ENCODE results near the gene NFKBIE.
A peak's percentile ranks its signal among the peaks of the same experiment; 100 is the strongest.

The NFKBIE gene

GRCh38 chr6:44297063-44298038 lies 32.0 kb upstream of the NFKBIE start:
- H3K4me1 ChIP-seq (ENCODE audit: control insufficient read depth, insufficient read depth, low read length): peaks cover 15% of the 10 kb centered on the region
- H3K9ac ChIP-seq (ENCODE audit: low read length in 2 of 2): no peak overlapping the region
- H3K36me3 ChIP-seq (ENCODE audit: control insufficient read depth in 2 of 2, insufficient read depth in 2 of 2, low read length in 2 of 2): peaks cover 10 to 13% of the 10 kb centered on the region in 2 donors
- H3K27ac ChIP-seq (ENCODE audit: low read length): no peak overlapping the region
- H3K9me3 ChIP-seq (ENCODE audit: control insufficient read depth in 2 of 2, low read length in 2 of 2): no peaks in the 10 kb centered on the region
- H3K4me3 ChIP-seq (ENCODE audit: low read length in 2 of 2): peak overlapping the region; percentile 62 to 69
- peaks cover 36 to 40% of the 10 kb centered on the region in 2 donors for H3K27me3 ChIP-seq (ENCODE audit: control insufficient read depth in 1 of 2, insufficient read depth in 2 of 2, low read length in 2 of 2)

- Histone ChIP-seq H3K27ac (ENCODE audit: low read length) (no peak overlapping the region), H3K27me3 (ENCODE audit: control insufficient read depth in 1 of 2, insufficient read depth in 2 of 2, low read length in 2 of 2) (peaks cover 53 to 54% of the 10 kb centered on the region in 2 donors), H3K36me3 (ENCODE audit: control insufficient read depth in 2 of 2, insufficient read depth in 2 of 2, low read length in 2 of 2) (peaks cover 0 to under 1% of the 10 kb centered on the region in 2 donors), H3K4me3 (ENCODE audit: low read length in 2 of 2) (no peak overlapping the region), H3K9ac (ENCODE audit: low read length in 2 of 2) (no peak overlapping the region), H3K9me3 (ENCODE audit: control insufficient read depth in 2 of 2, low read length in 2 of 2) (no peaks in the 10 kb centered on the region), H3K4me1 (ENCODE audit: control insufficient read depth, insufficient read depth, low read length) (peaks cover 15% of the 10 kb centered on the region)
Observed at GRCh38 chr6:44294832-44295791, 29.8 kb upstream of the NFKBIE start.

- H3K27ac ChIP-seq (ENCODE audit: low read length): no peak overlapping the region
- peaks cover 58 to 64% of the 10 kb centered on the region in 2 donors for H3K27me3 ChIP-seq (ENCODE audit: control insufficient read depth in 1 of 2, insufficient read depth in 2 of 2, low read length in 2 of 2)
Observed at GRCh38 chr6:44292661-44293365, 27.5 kb upstream of the NFKBIE start.

GRCh38 chr6:44291841-44292240 lies 26.5 kb upstream of the NFKBIE start:
- peaks cover 61 to 64% of the 10 kb centered on the region in 2 donors for H3K27me3 ChIP-seq (ENCODE audit: control insufficient read depth in 1 of 2, insufficient read depth in 2 of 2, low read length in 2 of 2)

More at GRCh38 chr6:44292661-44293365, 27.5 kb upstream of the NFKBIE start:
- Histone ChIP-seq H3K9ac (ENCODE audit: low read length in 2 of 2) (no peak overlapping the region), H3K36me3 (ENCODE audit: control insufficient read depth in 2 of 2, insufficient read depth in 2 of 2, low read length in 2 of 2) (no peaks in the 10 kb centered on the region), H3K4me3 (ENCODE audit: low read length in 2 of 2) (no peak overlapping the region), H3K4me1 (ENCODE audit: control insufficient read depth, insufficient read depth, low read length) (peaks cover 13% of the 10 kb centered on the region), H3K9me3 (ENCODE audit: control insufficient read depth in 2 of 2, low read length in 2 of 2) (no peaks in the 10 kb centered on the region)

GRCh38 chr6:44289726-44290260 lies 24.4 kb upstream of the NFKBIE start:
- no peak overlapping the region for H3K9ac ChIP-seq (ENCODE audit: low read length in 2 of 2)
- H3K27me3 ChIP-seq (ENCODE audit: control insufficient read depth in 1 of 2, insufficient read depth in 2 of 2, low read length in 2 of 2): peaks cover 48 to 51% of the 10 kb centered on the region in 2 donors
- no peak overlapping the region for H3K27ac ChIP-seq (ENCODE audit: low read length)
- no peaks in the 10 kb centered on the region for H3K36me3 ChIP-seq (ENCODE audit: control insufficient read depth in 2 of 2, insufficient read depth in 2 of 2, low read length in 2 of 2)
- no peak overlapping the region for H3K4me3 ChIP-seq (ENCODE audit: low read length in 2 of 2)
- H3K4me1 ChIP-seq (ENCODE audit: control insufficient read depth, insufficient read depth, low read length): no peaks in the 10 kb centered on the region
- H3K9me3 ChIP-seq (ENCODE audit: control insufficient read depth in 2 of 2, low read length in 2 of 2): no peaks in the 10 kb centered on the region

More at GRCh38 chr6:44291841-44292240, 26.5 kb upstream of the NFKBIE start:
- H3K4me1 ChIP-seq (ENCODE audit: control insufficient read depth, insufficient read depth, low read length): peaks cover 3% of the 10 kb centered on the region
- H3K9ac ChIP-seq (ENCODE audit: low read length in 2 of 2): no peak overlapping the region
- no peak overlapping the region for H3K4me3 ChIP-seq (ENCODE audit: low read length in 2 of 2)
- H3K9me3 ChIP-seq (ENCODE audit: control insufficient read depth in 2 of 2, low read length in 2 of 2): no peaks in the 10 kb centered on the region
- H3K36me3 ChIP-seq (ENCODE audit: control insufficient read depth in 2 of 2, insufficient read depth in 2 of 2, low read length in 2 of 2): no peaks in the 10 kb centered on the region
- H3K27ac ChIP-seq (ENCODE audit: low read length): no peak overlapping the region

- Histone ChIP-seq H3K36me3 (ENCODE audit: control insufficient read depth in 2 of 2, insufficient read depth in 2 of 2, low read length in 2 of 2) (no peaks in the 10 kb centered on the region), H3K4me3 (ENCODE audit: low read length in 2 of 2) (no peak overlapping the region), H3K27ac (ENCODE audit: low read length) (no peak overlapping the region), H3K9me3 (ENCODE audit: control insufficient read depth in 2 of 2, low read length in 2 of 2) (no peaks in the 10 kb centered on the region), H3K4me1 (ENCODE audit: control insufficient read depth, insufficient read depth, low read length) (no peaks in the 10 kb centered on the region), H3K9ac (ENCODE audit: low read length in 2 of 2) (no peak overlapping the region), H3K27me3 (ENCODE audit: control insufficient read depth in 1 of 2, insufficient read depth in 2 of 2, low read length in 2 of 2) (peaks cover 30 to 41% of the 10 kb centered on the region in 2 donors)
Observed at GRCh38 chr6:44286747-44287146, 21.4 kb upstream of the NFKBIE start.

GRCh38 chr6:44286285-44286565 lies 20.9 kb upstream of the NFKBIE start:
- Histone ChIP-seq H3K4me3 (ENCODE audit: low read length in 2 of 2) (no peak overlapping the region), H3K9me3 (ENCODE audit: control insufficient read depth in 2 of 2, low read length in 2 of 2) (no peaks in the 10 kb centered on the region), H3K9ac (ENCODE audit: low read length in 2 of 2) (no peak overlapping the region), H3K27ac (ENCODE audit: low read length) (no peak overlapping the region), H3K36me3 (ENCODE audit: control insufficient read depth in 2 of 2, insufficient read depth in 2 of 2, low read length in 2 of 2) (no peaks in the 10 kb centered on the region), H3K4me1 (ENCODE audit: control insufficient read depth, insufficient read depth, low read length) (no peaks in the 10 kb centered on the region), H3K27me3 (ENCODE audit: control insufficient read depth in 1 of 2, insufficient read depth in 2 of 2, low read length in 2 of 2) (peaks cover 26 to 38% of the 10 kb centered on the region in 2 donors)

- H3K36me3 ChIP-seq (ENCODE audit: control insufficient read depth in 2 of 2, insufficient read depth in 2 of 2, low read length in 2 of 2): no peaks in the 10 kb centered on the region
- H3K4me1 ChIP-seq (ENCODE audit: control insufficient read depth, insufficient read depth, low read length): no peaks in the 10 kb centered on the region
- H3K9me3 ChIP-seq (ENCODE audit: control insufficient read depth in 2 of 2, low read length in 2 of 2): no peaks in the 10 kb centered on the region
- no peak overlapping the region for H3K4me3 ChIP-seq (ENCODE audit: low read length in 2 of 2)
- H3K9ac ChIP-seq (ENCODE audit: low read length in 2 of 2): no peak overlapping the region
- no peak overlapping the region for H3K27ac ChIP-seq (ENCODE audit: low read length)
- peaks cover 22 to 37% of the 10 kb centered on the region in 2 donors for H3K27me3 ChIP-seq (ENCODE audit: control insufficient read depth in 1 of 2, insufficient read depth in 2 of 2, low read length in 2 of 2)
Observed at GRCh38 chr6:44285552-44286284, 20.4 kb upstream of the NFKBIE start.

GRCh38 chr6:44284867-44285266 lies 19.5 kb upstream of the NFKBIE start:
- Histone ChIP-seq H3K4me1 (ENCODE audit: control insufficient read depth, insufficient read depth, low read length) (no peaks in the 10 kb centered on the region), H3K36me3 (ENCODE audit: control insufficient read depth in 2 of 2, insufficient read depth in 2 of 2, low read length in 2 of 2) (no peaks in the 10 kb centered on the region), H3K4me3 (ENCODE audit: low read length in 2 of 2) (no peak overlapping the region), H3K9me3 (ENCODE audit: control insufficient read depth in 2 of 2, low read length in 2 of 2) (no peaks in the 10 kb centered on the region), H3K9ac (ENCODE audit: low read length in 2 of 2) (no peak overlapping the region), H3K27me3 (ENCODE audit: control insufficient read depth in 1 of 2, insufficient read depth in 2 of 2, low read length in 2 of 2) (peaks cover 21 to 28% of the 10 kb centered on the region in 2 donors), H3K27ac (ENCODE audit: low read length) (no peak overlapping the region)

All from stomach smooth muscle (tissue), 2 donors.